Sigmoid colon (tissue), 7 donors: Measurements from ENCODE around the gene GSTP1. TPM values are rescaled to one million over a fixed set of nuclear protein-coding genes. Genes with fewer than 3 reads are reported as not detected.

Experiments used
- DNase-seq: peaks from one replicate; pipeline ENCODE4 v3.0.0-alpha.2; 2019
- H3K27ac ChIP-seq, 4 donors: fragments of 200-600 bp; sonication (generic); one replicate each; pipeline ENCODE4 v1.5.1; 2016 to 2019; ENCODE audit warnings: mild to moderate bottlenecking in 1 of 4
- H3K27me3 ChIP-seq, 3 donors: fragments of 200-600 bp; sonication (generic); one replicate each; pipeline ENCODE4 v1.5.1; 2019; ENCODE audit warnings: mild to moderate bottlenecking in 1 of 3
- H3K36me3 ChIP-seq, 4 donors: fragments of 200-600 bp; sonication (generic); one replicate each; pipeline ENCODE4 v1.5.1; 2016 to 2019
- H3K4me1 ChIP-seq, 4 donors: fragments of 200-600 bp; sonication (generic); one replicate each; pipeline ENCODE4 v1.5.1; 2017 to 2019
- H3K4me3 ChIP-seq, 4 donors: fragments of 200-600 bp; sonication (generic); one replicate each; pipeline ENCODE4 v1.5.1; 2017 to 2019; ENCODE audit warnings: mild to moderate bottlenecking in 2 of 4, moderate library complexity in 1 of 4
- H3K9me3 ChIP-seq, 4 donors: fragments of 200-600 bp in 3 of 4; sonication (generic) in 3 of 4; one replicate each; pipeline versions ENCODE4 v1.5.1 to v1.6.1; 2013 to 2019
- EP300 ChIP-seq, 4 donors: sonication (generic); formaldehyde crosslinking; IDR thresholded peaks; one replicate each; pipeline ENCODE4 v1.6.1; 2017; ENCODE audit warnings: antibody characterized with exemption in 4 of 4
- POLR2A ChIP-seq, 2 donors: fragments of 450-650 bp; IDR thresholded peaks; one replicate each; pipeline ENCODE4 v1.6.1; 2016; ENCODE audit warnings: antibody characterized with exemption in 2 of 2, mild to moderate bottlenecking in 2 of 2, moderate library complexity in 2 of 2
- POLR2AphosphoS5 ChIP-seq, 4 donors: sonication (generic); formaldehyde crosslinking; IDR thresholded peaks; one replicate each; pipeline ENCODE4 v1.6.1; 2017; ENCODE audit warnings: antibody characterized with exemption in 4 of 4
- WGBS, 2 donors: extraction: QIAGEN DNeasy Blood & Tissue Kit; methylation state at CpG; one replicate each; pipeline ENCODE4 v1.1.7; 2013; 5-methylcytosine and 5-hydroxymethylcytosine counted together
- intact Hi-C: fragments of 100-400 bp; cut with DNase I; formaldehyde crosslinking; loops from one replicate; pipeline ENCODE4 v1.15.1; 2023
- polyA plus RNA-seq, 3 donors: library from polyadenylated mRNA; stranded (reverse); fragments of 200-250 nt; gene quantifications; one replicate each; pipeline ENCODE4 v1.2.3, GENCODE V29; 2013
- total RNA-seq, 4 donors: library from RNA; depleted of rRNA; stranded (reverse); fragments of >200 nt; gene quantifications; one replicate each; pipeline ENCODE4 v1.1.0, GENCODE V29; 2016
- TF ChIP-seq, protein P1 (sequence below), 4 experiments: fragments of 450-650 bp in 3 of 4; fragments of 200-600 bp in 1 of 4; IDR thresholded peaks; one replicate each; pipeline ENCODE4 v1.5.1; 2016 to 2019; ENCODE audit warnings: antibody characterized with exemption in 4 of 4, mild to moderate bottlenecking in 3 of 4, moderate library complexity in 2 of 4
- donor health status: healthy with polysubstance abuse.
- donor health status: Bipolar disorder and iron deficiency.
- donor health status: healthy.

Gene GSTP1
- total and polyA plus RNA-seq, 7 donors: 349 to 717 (median 584) TPM

DNA sequence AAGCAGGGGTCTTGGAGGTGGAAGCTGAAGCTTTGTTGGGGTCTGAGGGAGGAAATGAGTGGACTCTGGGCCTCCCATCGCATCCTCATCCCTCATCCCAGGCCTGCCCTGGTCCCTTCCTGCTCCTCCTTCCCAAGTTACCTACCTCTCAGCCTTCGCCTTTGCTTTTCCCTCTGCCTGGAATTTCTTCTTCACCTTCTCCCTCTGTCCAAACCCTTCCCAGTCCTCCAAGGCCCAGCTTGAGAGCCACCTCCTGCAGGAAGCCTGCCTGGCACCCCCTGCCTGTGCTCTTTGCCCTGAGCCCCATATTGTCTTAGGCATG lies 48.2 kb downstream of the GSTP1 start:
- no peak overlapping the region for H3K4me3 ChIP-seq
- DNase-seq: no peak
- no peaks in the 10 kb centered on the region for H3K36me3 ChIP-seq
- peaks cover 0 to 29% (median 19%) of the 10 kb centered on the region in 4 donors for H3K4me1 ChIP-seq
- 94% methylated on average over 2 of the region's 2 CpGs for WGBS, 2 donors
- peaks cover 0 to 5% (median 0%) of the 10 kb centered on the region in 3 donors for H3K27me3 ChIP-seq
- TF ChIP-seq POLR2A (IDR thresholded peaks at IDR 0.05): no peak
- TF ChIP-seq, protein P1, sequence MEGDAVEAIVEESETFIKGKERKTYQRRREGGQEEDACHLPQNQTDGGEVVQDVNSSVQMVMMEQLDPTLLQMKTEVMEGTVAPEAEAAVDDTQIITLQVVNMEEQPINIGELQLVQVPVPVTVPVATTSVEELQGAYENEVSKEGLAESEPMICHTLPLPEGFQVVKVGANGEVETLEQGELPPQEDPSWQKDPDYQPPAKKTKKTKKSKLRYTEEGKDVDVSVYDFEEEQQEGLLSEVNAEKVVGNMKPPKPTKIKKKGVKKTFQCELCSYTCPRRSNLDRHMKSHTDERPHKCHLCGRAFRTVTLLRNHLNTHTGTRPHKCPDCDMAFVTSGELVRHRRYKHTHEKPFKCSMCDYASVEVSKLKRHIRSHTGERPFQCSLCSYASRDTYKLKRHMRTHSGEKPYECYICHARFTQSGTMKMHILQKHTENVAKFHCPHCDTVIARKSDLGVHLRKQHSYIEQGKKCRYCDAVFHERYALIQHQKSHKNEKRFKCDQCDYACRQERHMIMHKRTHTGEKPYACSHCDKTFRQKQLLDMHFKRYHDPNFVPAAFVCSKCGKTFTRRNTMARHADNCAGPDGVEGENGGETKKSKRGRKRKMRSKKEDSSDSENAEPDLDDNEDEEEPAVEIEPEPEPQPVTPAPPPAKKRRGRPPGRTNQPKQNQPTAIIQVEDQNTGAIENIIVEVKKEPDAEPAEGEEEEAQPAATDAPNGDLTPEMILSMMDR (IDR thresholded peaks at IDR 0.05): no peak
- no peak for TF ChIP-seq POLR2AphosphoS5 (IDR thresholded peaks at IDR 0.05)
- no peak for TF ChIP-seq EP300 (IDR thresholded peaks at IDR 0.05)
- intact Hi-C loops: loop anchor here (2.0 kb wide), 2 partner anchors 25 to 27 kb away; partner anchors contain the start of gene NDUFV1
- H3K27ac ChIP-seq: no peak overlapping the region
- no peaks in the 10 kb centered on the region for H3K9me3 ChIP-seq

DNA sequence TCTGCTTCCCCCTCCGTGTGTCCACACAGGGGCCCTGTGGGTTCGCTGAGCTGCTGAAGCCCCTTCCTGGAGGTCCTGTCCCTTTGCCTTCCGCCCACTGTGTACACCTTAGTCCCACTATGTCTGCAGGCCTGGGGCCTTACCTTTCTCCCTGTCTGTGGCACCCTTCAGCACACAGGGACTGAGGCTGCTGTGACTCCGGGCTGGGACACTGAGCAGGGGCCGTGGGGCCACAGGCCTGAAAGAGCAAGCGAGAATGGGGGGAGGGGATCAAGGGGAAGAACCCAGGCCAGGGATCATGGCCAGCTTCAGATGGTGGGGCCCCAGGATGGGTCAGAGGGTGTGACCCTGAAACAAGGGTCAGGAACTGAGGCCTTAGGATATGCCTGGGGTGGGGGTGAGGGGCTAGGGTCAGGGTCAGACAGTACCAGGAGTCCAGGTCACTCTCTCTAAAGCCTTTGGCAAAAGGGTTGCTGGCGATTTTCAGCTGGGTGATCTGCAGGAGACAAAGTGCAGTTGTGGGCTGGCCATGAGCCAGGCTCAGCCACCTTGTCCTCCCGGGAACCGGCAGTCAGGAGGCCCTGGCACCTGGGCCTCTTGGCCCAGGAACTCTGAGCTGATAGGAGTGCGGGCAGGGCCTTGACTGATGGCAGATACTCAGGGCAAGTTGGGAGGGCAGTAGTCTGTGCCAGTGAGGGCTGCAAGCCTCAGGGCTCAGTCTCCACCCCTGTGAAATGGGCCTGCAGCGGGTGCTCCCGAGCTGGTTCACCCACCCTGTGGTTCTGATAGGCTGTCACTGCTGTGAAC lies 48.8 kb downstream of the GSTP1 start:
- Histone ChIP-seq H3K36me3 (no peaks in the 10 kb centered on the region), H3K9me3 (no peaks in the 10 kb centered on the region), H3K27ac (no peak overlapping the region), H3K27me3 (peaks cover 0 to 5% (median 0%) of the 10 kb centered on the region in 3 donors), H3K4me3 (no peak overlapping the region), H3K4me1 (peaks cover 0 to 29% (median 19%) of the 10 kb centered on the region in 4 donors)
- WGBS, 2 donors: 29 to 67% methylated on average over 12 of the region's 12 CpGs
- no peak for TF ChIP-seq POLR2A (IDR thresholded peaks at IDR 0.05)
- no peak for TF ChIP-seq EP300 (IDR thresholded peaks at IDR 0.05)
- intact Hi-C loops: no loop called here
- peak; percentile 61 for DNase-seq

DNA sequence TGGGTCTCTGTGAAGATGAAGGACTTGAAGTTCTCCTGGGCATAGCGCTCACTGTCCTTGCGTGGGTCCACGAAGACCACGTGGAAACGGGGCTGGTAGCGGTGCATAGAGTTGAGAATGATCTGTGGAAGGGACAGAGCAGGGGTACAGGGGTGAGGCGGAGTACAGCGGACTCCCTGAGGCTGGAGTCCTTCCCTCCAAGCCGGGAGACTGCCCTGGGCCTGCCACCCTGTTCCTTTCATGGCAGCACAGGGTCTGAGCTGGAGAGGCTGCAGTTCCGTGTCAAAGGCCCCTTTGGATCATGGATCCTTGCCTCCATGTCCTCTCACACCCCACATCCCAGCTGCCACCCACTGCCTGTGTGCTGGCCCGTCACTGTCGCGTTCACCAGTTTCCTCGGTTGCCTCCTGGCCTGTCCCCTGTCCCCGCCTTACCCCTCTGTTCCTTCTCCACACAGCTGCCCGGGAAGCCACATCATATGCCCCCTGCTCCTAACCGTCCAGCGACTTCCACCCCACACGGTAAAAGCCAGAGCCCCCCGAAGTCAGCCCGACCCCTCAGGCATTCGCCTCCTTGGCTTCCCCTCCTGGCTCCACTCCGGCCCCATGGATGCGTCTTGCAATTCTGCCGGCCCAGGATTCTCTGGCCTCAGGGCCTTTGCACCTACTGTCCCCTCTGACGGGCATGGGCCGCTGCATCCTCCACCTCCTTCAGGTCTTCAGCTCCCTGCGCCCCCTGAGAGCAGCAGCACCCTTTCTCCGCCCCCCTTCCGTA lies 49.6 kb downstream of the GSTP1 start:
- Histone ChIP-seq H3K27me3 (peaks cover 0 to 5% (median 0%) of the 10 kb centered on the region in 3 donors), H3K4me1 (peaks cover 0 to 28% (median 19%) of the 10 kb centered on the region in 4 donors), H3K9me3 (no peaks in the 10 kb centered on the region), H3K27ac (no peak overlapping the region), H3K36me3 (no peaks in the 10 kb centered on the region), H3K4me3 (no peak overlapping the region)
- intact Hi-C loops: no loop called here
- TF ChIP-seq, protein P1 (IDR thresholded peaks at IDR 0.05): no peak
- no peak for TF ChIP-seq POLR2A (IDR thresholded peaks at IDR 0.05)
- TF ChIP-seq EP300 (IDR thresholded peaks at IDR 0.05): no peak
- TF ChIP-seq POLR2AphosphoS5 (IDR thresholded peaks at IDR 0.05): no peak
- peak; percentile 54 for DNase-seq
- WGBS, 2 donors: 87 to 92% methylated on average over 30 of the region's 30 CpGs

DNA sequence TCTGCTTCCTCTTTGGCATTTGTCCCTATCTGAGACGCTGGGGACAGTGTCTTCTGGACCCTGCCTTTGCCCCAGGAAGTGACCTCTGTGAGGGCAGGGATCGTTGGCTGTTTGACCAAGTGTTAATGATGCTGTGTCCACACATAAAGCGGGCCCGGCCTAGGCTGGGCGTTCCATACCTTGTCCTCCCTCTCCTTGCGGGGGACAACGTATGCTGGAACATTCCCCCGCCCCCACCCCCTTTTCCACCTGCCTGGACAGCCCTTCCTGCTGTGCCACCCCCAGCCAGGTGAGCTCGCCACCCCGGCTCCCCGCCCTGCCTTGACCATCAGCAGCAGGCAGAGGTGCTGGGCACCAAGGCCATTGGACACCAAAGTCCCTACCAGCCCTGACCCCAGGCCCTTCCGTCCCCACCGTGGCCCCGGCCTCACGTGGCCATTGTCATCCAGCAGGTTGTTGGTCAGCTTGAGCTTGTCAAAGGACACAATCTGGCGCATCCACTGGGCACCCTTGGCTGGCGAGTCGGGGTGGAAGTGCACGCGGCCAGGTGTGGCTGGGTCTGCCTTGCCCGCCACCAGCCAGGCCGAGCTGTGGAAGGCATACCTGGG lies 50.2 kb downstream of the GSTP1 start:
- H3K9me3 ChIP-seq: no peaks in the 10 kb centered on the region
- peak; percentile 54 for DNase-seq
- H3K36me3 ChIP-seq: no peaks in the 10 kb centered on the region
- H3K27ac ChIP-seq: no peak overlapping the region
- 70 to 83% methylated on average over 22 of the region's 22 CpGs for WGBS, 2 donors
- TF ChIP-seq EP300 (IDR thresholded peaks at IDR 0.05) (no peak), POLR2AphosphoS5 (IDR thresholded peaks at IDR 0.05) (no peak), POLR2A (IDR thresholded peaks at IDR 0.05) (no peak)
- TF ChIP-seq, protein P1 (IDR thresholded peaks at IDR 0.05): no peak
- intact Hi-C loops: no loop called here
- H3K27me3 ChIP-seq: peaks cover 0 to 5% (median 0%) of the 10 kb centered on the region in 3 donors
- H3K4me1 ChIP-seq: peaks cover 0 to 21% (median 15%) of the 10 kb centered on the region in 4 donors
- H3K4me3 ChIP-seq: no peak overlapping the region
